Measurements from ENCODE around the gene STEAP4. TPM values are rescaled to one million over a fixed set of nuclear protein-coding genes. Genes with fewer than 3 reads are reported as not detected.
A peak's percentile ranks its signal among the peaks of the same experiment; 100 is the strongest.
"Not testable (repeated sequence)": the region's sequence is repeated elsewhere in the genome, so short reads cannot be mapped to it uniquely, and the experiment has no call there.

The STEAP4 gene
- total RNA-seq, 1 donor = under 0.01 TPM

GRCh38 chr7:88274856-88275255 is 31.8 kb downstream of the STEAP4 start:
- DNase-seq (ENCODE audit: low read depth in 2 of 3, low spot score in 2 of 3) = not testable (repeated sequence)

GRCh38 chr7:88269586-88269985 is 37.1 kb downstream of the STEAP4 start:
- DNase-seq (ENCODE audit: low read depth in 2 of 3, low spot score in 2 of 3) = no peak

- no peak for DNase-seq (ENCODE audit: low read depth in 2 of 3, low spot score in 2 of 3)
These were observed 37.8 kb downstream of the STEAP4 start for GRCh38 chr7:88268858-88269257.

- no peak for DNase-seq (ENCODE audit: low read depth in 2 of 3, low spot score in 2 of 3)
These were observed 38.6 kb downstream of the STEAP4 start for GRCh38 chr7:88268051-88268450.

GRCh38 chr7:88267421-88267820 is 39.3 kb downstream of the STEAP4 start:
- no peak for DNase-seq (ENCODE audit: low read depth in 2 of 3, low spot score in 2 of 3)

- peak in 1 of 3 donors; percentile 9 for DNase-seq (ENCODE audit: low read depth in 2 of 3, low spot score in 2 of 3)
These were observed 41.7 kb downstream of the STEAP4 start for GRCh38 chr7:88264987-88265386.

GRCh38 chr7:88262562-88262961 is 44.1 kb downstream of the STEAP4 start:
- no peak for DNase-seq (ENCODE audit: low read depth in 2 of 3, low spot score in 2 of 3)

GRCh38 chr7:88260719-88261118 is 46.0 kb downstream of the STEAP4 start:
- DNase-seq (ENCODE audit: low read depth in 2 of 3, low spot score in 2 of 3) = no peak

GRCh38 chr7:88259656-88260380 is 46.9 kb downstream of the STEAP4 start:
- no peak for DNase-seq (ENCODE audit: low read depth in 2 of 3, low spot score in 2 of 3)

GRCh38 chr7:88258296-88258695 is 48.4 kb downstream of the STEAP4 start:
- DNase-seq (ENCODE audit: low read depth in 2 of 3, low spot score in 2 of 3) = not testable (repeated sequence)

GRCh38 chr7:88256906-88257305 is 49.8 kb downstream of the STEAP4 start:
- no peak for DNase-seq (ENCODE audit: low read depth in 2 of 3, low spot score in 2 of 3)

- DNase-seq (ENCODE audit: low read depth in 2 of 3, low spot score in 2 of 3) = no peak
These were observed 51.8 kb downstream of the STEAP4 start for GRCh38 chr7:88254721-88255424.

GRCh38 chr7:88253640-88254039 is 53.1 kb downstream of the STEAP4 start:
- no peak for DNase-seq (ENCODE audit: low read depth in 2 of 3, low spot score in 2 of 3)

GRCh38 chr7:88244258-88244657 is 62.4 kb downstream of the STEAP4 start:
- DNase-seq (ENCODE audit: low read depth in 2 of 3, low spot score in 2 of 3) = no peak

- peak in 2 of 3 donors; percentile 41 to 70 for DNase-seq (ENCODE audit: low read depth in 2 of 3, low spot score in 2 of 3)
These were observed 63.3 kb downstream of the STEAP4 start for GRCh38 chr7:88243345-88243909.

- no peak for DNase-seq (ENCODE audit: low read depth in 2 of 3, low spot score in 2 of 3)
These were observed 66.8 kb downstream of the STEAP4 start for GRCh38 chr7:88239852-88240251.

- DNase-seq (ENCODE audit: low read depth in 2 of 3, low spot score in 2 of 3) = no peak
These were observed 72.9 kb downstream of the STEAP4 start for GRCh38 chr7:88233828-88234227.

- DNase-seq (ENCODE audit: low read depth in 2 of 3, low spot score in 2 of 3) = no peak
These were observed 76.0 kb downstream of the STEAP4 start for GRCh38 chr7:88230646-88231045.

- DNase-seq (ENCODE audit: low read depth in 2 of 3, low spot score in 2 of 3) = no peak
These were observed 77.2 kb downstream of the STEAP4 start for GRCh38 chr7:88229302-88229995.

- no peak for DNase-seq (ENCODE audit: low read depth in 2 of 3, low spot score in 2 of 3)
These were observed 79.7 kb downstream of the STEAP4 start for GRCh38 chr7:88226886-88227516.

- DNase-seq (ENCODE audit: low read depth in 2 of 3, low spot score in 2 of 3) = no peak
These were observed 80.5 kb downstream of the STEAP4 start for GRCh38 chr7:88226201-88226600.
